ENCODE data around the gene RBM12. TPM values are rescaled to one million over a fixed set of nuclear protein-coding genes. Genes with fewer than 3 reads are reported as not detected.

The RBM12 gene
- total RNA-seq, 1 donor from 2014 or later = 72.5 TPM

GRCh38 chr20:35606127-35606526 lies 58.6 kb downstream of the RBM12 start:
- no peak for TF ChIP-seq CTCF (IDR thresholded peaks at IDR 0.05)
- Histone ChIP-seq H3K4me1 (peaks cover 7% of the 10 kb centered on the region), H3K36me3 (no peaks in the 10 kb centered on the region), H3K9me3 (no peaks in the 10 kb centered on the region), H3K27me3 (peaks cover 2% of the 10 kb centered on the region), H3K27ac (no peak overlapping the region), H3K4me3 (no peak overlapping the region)
- intact Hi-C loops (cut with DNase I) = no loop called here
- DNase-seq (peak; percentile 34), ATAC-seq (no peak)

GRCh38 chr20:35604449-35604747 lies 60.3 kb downstream of the RBM12 start:
- Histone ChIP-seq H3K27me3 (peaks cover 15% of the 10 kb centered on the region), H3K9me3 (no peaks in the 10 kb centered on the region), H3K4me1 (peaks cover 13% of the 10 kb centered on the region), H3K4me3 (no peak overlapping the region), H3K36me3 (no peaks in the 10 kb centered on the region), H3K27ac (no peak overlapping the region)
- TF ChIP-seq CTCF (IDR thresholded peaks at IDR 0.05) = peak; percentile 27
- DNase-seq (peak; percentile 65), ATAC-seq (no peak)
- intact Hi-C loops (cut with DNase I) = no loop called here

GRCh38 chr20:35603695-35604448 lies 60.8 kb downstream of the RBM12 start:
- Histone ChIP-seq H3K27ac (no peak overlapping the region), H3K27me3 (peaks cover 15% of the 10 kb centered on the region), H3K4me1 (peaks cover 13% of the 10 kb centered on the region), H3K4me3 (no peak overlapping the region), H3K36me3 (no peaks in the 10 kb centered on the region), H3K9me3 (no peaks in the 10 kb centered on the region)
- DNase-seq = peak; percentile 42
- TF ChIP-seq CTCF (IDR thresholded peaks at IDR 0.05) = no peak
- intact Hi-C loops (cut with DNase I) = no loop called here
- no peak for ATAC-seq

GRCh38 chr20:35602851-35603495 lies 61.7 kb downstream of the RBM12 start:
- intact Hi-C loops (cut with DNase I) = no loop called here
- Histone ChIP-seq H3K36me3 (no peaks in the 10 kb centered on the region), H3K4me1 (peaks cover 13% of the 10 kb centered on the region), H3K9me3 (no peaks in the 10 kb centered on the region), H3K4me3 (no peak overlapping the region), H3K27ac (no peak overlapping the region), H3K27me3 (peaks cover 15% of the 10 kb centered on the region)
- no peak for ATAC-seq
- TF ChIP-seq CTCF (IDR thresholded peaks at IDR 0.05) = no peak
- DNase-seq = no peak

GRCh38 chr20:35601990-35602389 lies 62.7 kb downstream of the RBM12 start:
- TF ChIP-seq CTCF (IDR thresholded peaks at IDR 0.05) = no peak
- peak overlapping the region; percentile 48 for H3K4me3 ChIP-seq
- no peak for ATAC-seq
- H3K27me3 ChIP-seq = peaks cover 15% of the 10 kb centered on the region
- intact Hi-C loops (cut with DNase I) = no loop called here
- H3K9me3 ChIP-seq = no peaks in the 10 kb centered on the region
- no peak for DNase-seq
- H3K36me3 ChIP-seq = no peaks in the 10 kb centered on the region
- no peak overlapping the region for H3K27ac ChIP-seq
- H3K4me1 ChIP-seq = peaks cover 13% of the 10 kb centered on the region

Measured in upper lobe of right lung (tissue), 1 donor.